NCI-H2196 treated with DMSO at 0.1 percent for 48 hours (cell line): ENCODE measurements around the gene ZNF165.
"Not testable (repeated sequence)": the region's sequence is repeated elsewhere in the genome, so short reads cannot be mapped to it uniquely, and the experiment has no call there.

Experiments
- DNase-seq: peaks from one replicate; lab custom pipeline; 2025; ENCODE audit not compliant: unreplicated experiment; lab: John Stamatoyannopoulos, UW

The ZNF165 gene

GRCh38 chr6:28080381-28080630 lies at the start of gene ZNF165:
ZNF165 (plus strand) TSS chr6:28080568; CDS start chr6:28085481, 4,913 bp downstream.
- not testable (repeated sequence) for DNase-seq

DNA sequence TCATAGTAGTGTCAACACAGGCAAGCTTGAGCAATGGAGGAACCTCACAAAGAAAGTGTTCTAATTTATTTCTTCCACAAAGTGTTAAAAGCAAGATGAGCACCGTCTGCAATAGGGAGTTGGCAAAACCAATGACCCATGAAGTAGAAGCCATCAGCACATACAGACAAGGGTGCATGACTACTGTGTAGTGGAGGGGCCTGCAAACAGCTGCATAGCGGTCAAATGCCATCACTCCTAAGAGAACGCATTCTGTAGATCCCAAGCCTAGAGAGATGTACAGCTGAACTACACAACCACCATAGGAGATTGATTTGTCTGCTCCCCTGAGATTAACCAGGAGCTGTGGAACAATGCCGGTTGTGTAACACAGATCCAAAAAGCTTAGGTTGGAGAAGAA lies 26.8 kb upstream of the ZNF165 start:
- no peak for DNase-seq

- no peak for DNase-seq
Measured at GRCh38 chr6:28060405-28060804, 20.0 kb upstream of the ZNF165 start.

GRCh38 chr6:28064272-28064671 lies 16.1 kb upstream of the ZNF165 start:
- DNase-seq, result no peak

- DNase-seq, result no peak
Measured at GRCh38 chr6:28068067-28068466, 12.3 kb upstream of the ZNF165 start.

- DNase-seq, result not testable (repeated sequence)
Measured at GRCh38 chr6:28070968-28071367, 9.4 kb upstream of the ZNF165 start.

- no peak for DNase-seq
Measured at GRCh38 chr6:28078050-28078449, 2.3 kb upstream of the ZNF165 start.

GRCh38 chr6:28078836-28079235 lies 1.5 kb upstream of the ZNF165 start:
- no peak for DNase-seq

DNA sequence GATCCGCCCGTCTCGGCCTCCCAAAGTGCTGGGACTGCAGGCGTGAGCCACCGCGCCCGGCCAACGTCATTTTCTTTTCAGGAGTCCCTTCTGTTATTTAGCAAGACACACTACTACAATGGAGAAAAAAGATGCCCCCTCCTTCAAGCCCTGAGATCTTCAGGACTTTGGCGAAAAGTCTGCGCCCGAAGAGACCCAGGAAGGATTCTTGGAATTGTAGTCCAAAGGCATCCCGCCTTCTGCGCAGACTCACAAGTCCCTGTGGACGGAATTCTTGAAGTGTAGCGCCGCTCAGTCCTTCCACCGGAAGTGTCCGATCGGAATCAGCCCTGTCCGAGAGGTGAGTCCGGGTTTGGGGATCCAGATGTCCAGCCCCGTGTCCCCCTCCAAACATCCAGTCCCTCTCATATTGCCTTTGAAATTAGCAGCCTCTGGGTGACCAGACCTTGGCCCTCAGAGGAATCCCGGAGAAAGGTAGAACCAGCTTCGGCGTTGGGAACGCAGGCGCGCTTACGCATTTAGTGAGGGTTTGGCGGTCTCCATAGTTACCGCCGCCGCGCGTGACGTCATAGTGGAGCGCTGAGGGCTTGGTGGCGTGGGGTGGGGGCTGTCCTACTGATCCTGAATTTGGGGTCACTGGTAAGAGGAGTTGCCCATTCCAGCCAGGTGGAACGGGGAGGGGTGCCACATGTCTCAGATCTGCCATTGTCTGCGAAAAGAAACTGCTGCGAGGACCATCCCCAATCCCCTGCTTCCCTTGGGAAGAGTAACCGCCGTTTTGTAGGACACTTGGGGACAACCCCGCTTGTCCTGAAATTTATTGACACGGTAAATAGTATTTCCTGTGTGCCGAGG lies 490 bp downstream of the ZNF165 start:
- peak; percentile 75 for DNase-seq

DNA sequence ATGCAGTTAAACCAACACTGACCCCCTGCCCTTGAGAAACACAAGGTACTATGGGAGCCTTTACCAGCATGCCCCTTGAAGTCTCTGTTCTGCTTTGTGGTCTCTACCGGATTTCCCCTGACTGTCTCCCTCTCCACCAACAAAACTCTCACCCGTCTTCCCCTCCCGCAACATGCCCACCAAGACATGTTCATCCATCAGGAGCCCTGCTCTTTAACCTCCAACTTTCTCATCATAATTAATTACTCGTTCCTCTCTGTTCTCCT lies 1.1 kb downstream of the ZNF165 start:
- DNase-seq, result no peak

GRCh38 chr6:28082939-28083338 lies 2.6 kb downstream of the ZNF165 start:
- no peak for DNase-seq

GRCh38 chr6:28089054-28089453 lies 8.7 kb downstream of the ZNF165 start:
- DNase-seq, result no peak

DNA sequence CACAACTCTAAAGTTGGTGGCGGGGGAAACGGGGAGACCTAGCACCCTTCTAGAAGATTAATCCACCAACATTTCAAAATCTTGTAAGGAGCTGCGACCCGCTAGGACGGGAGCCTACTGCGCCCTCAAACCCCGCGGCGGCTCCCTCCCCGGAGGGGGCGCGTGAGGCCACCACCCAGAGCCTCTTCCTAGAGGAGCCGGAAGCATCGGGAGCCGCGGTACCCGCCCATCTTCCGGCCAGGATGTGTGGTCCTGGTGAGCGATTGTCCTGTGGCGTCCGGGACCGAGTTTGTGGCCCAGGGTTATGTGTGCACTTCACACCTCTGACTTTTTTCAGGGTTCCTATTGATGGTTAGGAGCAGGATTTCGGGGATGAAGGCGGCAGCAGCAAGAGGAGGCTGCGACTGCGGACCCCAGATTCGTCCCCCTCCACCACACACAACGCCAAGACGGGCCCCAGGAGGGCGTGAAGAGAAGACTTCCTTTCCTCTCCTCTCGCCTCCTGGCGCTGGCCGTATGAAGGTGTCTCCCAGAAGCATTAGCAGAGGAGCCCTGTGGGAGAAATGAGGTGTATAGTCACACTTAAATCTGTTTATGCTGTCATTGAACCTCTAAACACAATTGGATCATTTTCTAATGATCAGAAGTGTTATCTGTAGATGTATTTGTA lies 10.7 kb downstream of the ZNF165 start:
- no peak for DNase-seq

- DNase-seq, result not testable (repeated sequence)
Measured at GRCh38 chr6:28102222-28102621, 21.9 kb downstream of the ZNF165 start.

- DNase-seq, result not testable (repeated sequence)
Measured at GRCh38 chr6:28102699-28103098, 22.3 kb downstream of the ZNF165 start.

DNA sequence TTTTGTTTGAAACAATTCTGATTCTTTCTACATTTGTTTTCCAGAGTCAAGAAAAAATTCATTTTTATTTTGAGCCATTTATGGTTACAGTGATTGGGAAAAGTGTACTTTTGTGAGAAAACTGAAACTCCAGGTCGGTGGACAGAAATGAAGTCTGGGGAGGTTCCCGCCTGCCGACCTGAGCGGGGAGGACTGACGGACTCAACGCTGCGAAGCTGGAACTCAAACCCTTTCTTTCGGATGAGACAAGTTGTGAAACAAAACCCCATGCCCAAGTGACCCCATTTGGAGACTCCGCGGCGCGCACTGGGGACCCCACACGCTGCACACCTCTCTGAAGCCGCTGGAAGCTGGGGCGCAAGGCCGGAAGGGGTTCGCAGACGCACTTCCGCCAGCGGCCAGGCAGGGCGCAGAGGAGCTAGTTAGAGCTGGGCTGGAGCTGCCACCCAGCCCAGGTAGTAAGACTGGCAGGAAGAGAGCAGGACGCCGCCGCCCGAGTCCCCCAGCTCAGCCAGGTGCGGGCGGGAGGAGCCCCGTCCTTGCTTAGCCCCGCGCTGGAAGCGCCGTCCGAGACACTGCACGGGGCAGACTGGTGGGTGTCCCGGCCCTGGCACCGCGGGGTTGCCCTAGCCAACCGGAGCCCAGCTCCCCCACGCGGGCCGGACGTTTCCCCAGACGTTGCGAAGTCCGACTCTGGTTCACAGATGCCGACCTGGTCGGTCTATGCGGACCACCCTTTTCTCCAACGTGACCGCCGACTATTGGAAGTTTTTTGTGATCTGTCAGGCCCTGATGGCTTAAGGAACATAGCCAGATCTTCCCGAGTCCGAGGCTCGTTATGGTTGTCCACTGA lies 24.2 kb downstream of the ZNF165 start:
- peak; percentile 71 for DNase-seq

GRCh38 chr6:28105245-28105639 lies 24.9 kb downstream of the ZNF165 start:
- DNase-seq, result peak; percentile 6

GRCh38 chr6:28107506-28107905 lies 27.1 kb downstream of the ZNF165 start:
- no peak for DNase-seq

- DNase-seq, result no peak
Measured at GRCh38 chr6:28111964-28112363, 31.6 kb downstream of the ZNF165 start.

GRCh38 chr6:28115799-28116198 lies 35.4 kb downstream of the ZNF165 start:
- no peak for DNase-seq

- DNase-seq, result no peak
Measured at GRCh38 chr6:28117386-28118050, 37.1 kb downstream of the ZNF165 start.
